HepG2 (cell line): ENCODE data around the gene PKP3. TPM values are rescaled to one million over a fixed set of nuclear protein-coding genes. Genes with fewer than 3 reads are reported as not detected.

ENCODE experiments used
- CREBL2 ChIP-seq: sonication (generic); formaldehyde crosslinking; IDR thresholded peaks from 2 replicates; pipeline ENCODE4 v1.8.1; 2023; ENCODE audit warnings: missing genetic modification reagents, mild to moderate bottlenecking, borderline replicate concordance
- CREM ChIP-seq, 2 experiments: sonication (generic) in 1 of 2; formaldehyde crosslinking in 1 of 2; IDR thresholded peaks; 2 replicates each; pipeline versions ENCODE4 v1.4.0 to v1.6.1; 2016 to 2020; ENCODE audit warnings: antibody characterized with exemption in 1 of 2, mild to moderate bottlenecking in 1 of 2, missing genetic modification reagents in 1 of 2
- EHMT2 ChIP-seq: fragments of 200-600 bp; sonication (generic); IDR thresholded peaks from 2 replicates; pipeline ENCODE4 v1.7.0; 2017; ENCODE audit warnings: antibody characterized with exemption, low read depth, low read length, borderline replicate concordance
- FOSL2 ChIP-seq: sonication (generic); formaldehyde crosslinking; IDR thresholded peaks from 2 replicates; pipeline ENCODE4 v1.4.0; 2020; ENCODE audit warnings: missing genetic modification reagents
- FOXJ3 ChIP-seq: sonication (generic); formaldehyde crosslinking; IDR thresholded peaks from 2 replicates; pipeline ENCODE4 v1.4.0; 2020; ENCODE audit warnings: missing genetic modification reagents, mild to moderate bottlenecking, borderline replicate concordance
- FOXO1 ChIP-seq: sonication (generic); formaldehyde crosslinking; IDR thresholded peaks from 2 replicates; pipeline ENCODE4 v1.4.0; 2020; ENCODE audit warnings: missing genetic modification reagents
- GPN1 ChIP-seq: sonication (generic); formaldehyde crosslinking; IDR thresholded peaks from 2 replicates; pipeline ENCODE4 v1.5.1; 2020; ENCODE audit warnings: missing genetic modification reagents, borderline replicate concordance
- IRF1 ChIP-seq: sonication (generic); formaldehyde crosslinking; IDR thresholded peaks from 2 replicates; pipeline ENCODE4 v1.4.0; 2020; ENCODE audit warnings: low read depth, mild to moderate bottlenecking, missing genetic modification reagents
- IRF9 ChIP-seq: sonication (generic); formaldehyde crosslinking; IDR thresholded peaks from 2 replicates; pipeline ENCODE4 v1.8.0; 2022; ENCODE audit warnings: missing genetic modification reagents, mild to moderate bottlenecking, borderline replicate concordance
- KMT2A ChIP-seq: sonication (generic); formaldehyde crosslinking; IDR thresholded peaks from 2 replicates; pipeline ENCODE4 v1.4.0; 2020; ENCODE audit warnings: missing genetic modification reagents
- KMT2B ChIP-seq: IDR thresholded peaks from 2 replicates; pipeline ENCODE4 v1.6.1; 2016; ENCODE audit warnings: missing genetic modification reagents, missing compliant biosample characterization
- MIXL1 ChIP-seq: IDR thresholded peaks from 2 replicates; pipeline ENCODE4 v1.6.1; 2016
- NFATC3 ChIP-seq: sonication (generic); formaldehyde crosslinking; IDR thresholded peaks from 2 replicates; pipeline ENCODE4 v1.5.1; 2020; ENCODE audit warnings: mild to moderate bottlenecking, missing genetic modification reagents
- ONECUT2 ChIP-seq: sonication (generic); formaldehyde crosslinking; IDR thresholded peaks from 2 replicates; pipeline ENCODE4 v1.4.0; 2020; ENCODE audit warnings: missing genetic modification reagents
- PHF5A ChIP-seq: IDR thresholded peaks from one replicate; pipeline ENCODE4 v1.6.1; 2018; ENCODE audit warnings: low read depth, missing genetic modification reagents; ENCODE audit not compliant: unreplicated experiment
- REL ChIP-seq: sonication (generic); formaldehyde crosslinking; conservative IDR thresholded peaks from 2 replicates; pipeline ENCODE4 v1.8.0; 2022; ENCODE audit warnings: mild to moderate bottlenecking, missing genetic modification reagents, moderate library complexity
- SNAPC2 ChIP-seq: sonication (generic); formaldehyde crosslinking; IDR thresholded peaks from 2 replicates; pipeline ENCODE4 v1.8.1; 2022; ENCODE audit warnings: mild to moderate bottlenecking, missing genetic modification reagents
- SP2 ChIP-seq: sonication (generic); formaldehyde crosslinking; IDR thresholded peaks from 2 replicates; pipeline ENCODE4 v1.5.1; 2020; ENCODE audit warnings: mild to moderate bottlenecking, missing genetic modification reagents
- TGIF2 ChIP-seq: IDR thresholded peaks from 2 replicates; pipeline ENCODE4 v1.6.1; 2016; ENCODE audit warnings: control low read depth, missing compliant biosample characterization
- ZBTB20 ChIP-seq: sonication (generic); formaldehyde crosslinking; IDR thresholded peaks from 2 replicates; pipeline ENCODE4 v1.8.1; 2023; ENCODE audit warnings: missing genetic modification reagents, low read depth, mild to moderate bottlenecking, borderline replicate concordance
- ZHX1 ChIP-seq: sonication (generic); formaldehyde crosslinking; IDR thresholded peaks from 2 replicates; pipeline ENCODE4 v1.8.1; 2022; ENCODE audit warnings: low read depth, mild to moderate bottlenecking, missing genetic modification reagents
- ZNF143 ChIP-seq: sonication (generic); formaldehyde crosslinking; IDR thresholded peaks from 2 replicates; pipeline ENCODE4 v1.4.0; 2020; ENCODE audit warnings: missing genetic modification reagents
- ZNF296 ChIP-seq: sonication (generic); formaldehyde crosslinking; conservative IDR thresholded peaks from 2 replicates; pipeline ENCODE4 v1.5.0; 2020; ENCODE audit warnings: mild to moderate bottlenecking, missing genetic modification reagents
- ZNF337 ChIP-seq: sonication (generic); formaldehyde crosslinking; IDR thresholded peaks from 2 replicates; pipeline ENCODE4 v1.5.1; 2020; ENCODE audit warnings: missing genetic modification reagents, low read depth, mild to moderate bottlenecking, borderline replicate concordance
- ZNF589 ChIP-seq: sonication (generic); formaldehyde crosslinking; conservative IDR thresholded peaks from 2 replicates; pipeline ENCODE4 v1.8.0; 2022; ENCODE audit warnings: mild to moderate bottlenecking, moderate library complexity, missing genetic modification reagents
- ZNF737 ChIP-seq: sonication (generic); formaldehyde crosslinking; IDR thresholded peaks from 2 replicates; pipeline ENCODE4 v1.5.0; 2020; ENCODE audit warnings: missing genetic modification reagents, mild to moderate bottlenecking, borderline replicate concordance
- polyA plus RNA-seq, 8 experiments: library from polyadenylated mRNA; depleted of rRNA in 3 of 8; stranded (reverse) in 7 of 8; unstranded in 1 of 8; fragments of >200 nt; fragmentation: Illumina TruSeq in 4 of 8; extraction: Trizol in 4 of 8; gene quantifications; 2 replicates each; pipeline versions ENCODE4 v1.2.1 to v1.2.3, GENCODE V29; 2011 to 2016; ENCODE audit warnings: low read depth in 4 of 8, missing spikeins in 1 of 8, mixed read lengths in 1 of 8; ENCODE audit not compliant: insufficient read depth in 1 of 8
- total RNA-seq, 5 experiments: library from RNA; depleted of rRNA; stranded (reverse); fragments of >200 nt; fragmentation: Illumina TruSeq; extraction: Trizol; gene quantifications; 2 replicates each; pipeline ENCODE4 v1.2.3, GENCODE V29; 2016; ENCODE audit warnings: low read depth in 1 of 5

Gene PKP3
- total and polyA plus RNA-seq, 2 of the 13 experiments (the other 11 are each of a cell fraction or from before 2014, with no cell fraction given), result 18.0 to 28.7 TPM

GRCh38 chr11:394034-394857 lies at the start of gene PKP3 (continued):
- TF ChIP-seq GPN1 (CRISPR knock-in tag) (no peak; the same call in 1 of the 2 replicates), FOSL2 (CRISPR knock-in tag) (peak; percentile 84), MIXL1 (CRISPR knock-in tag) (no peak), IRF9 (CRISPR knock-in tag) (no peak), ZNF143 (no peak), NFATC3 (CRISPR knock-in tag) (no peak), PHF5A (CRISPR knock-in tag) (peak; percentile 27), REL (no peak; the same call in 1 of the 2 replicates), ZHX1 (no peak), FOXJ3 (CRISPR knock-in tag) (no peak), CREBL2 (CRISPR knock-in tag) (no peak; the same call in 1 of the 2 replicates), ZNF337 (CRISPR knock-in tag) (no peak), IRF1 (no peak), SNAPC2 (CRISPR knock-in tag) (no peak; the same call in 1 of the 2 replicates), ZNF589 (CRISPR knock-in tag) (no peak), ZNF296 (CRISPR knock-in tag) (no peak; the same call in 1 of the 2 replicates), SP2 (CRISPR knock-in tag) (no peak), FOXO1 (no peak), TGIF2 (CRISPR knock-in tag) (no peak), ZNF737 (CRISPR knock-in tag) (no peak), KMT2A (peak; percentile 11; the same call in 1 of the 2 replicates), ZBTB20 (CRISPR knock-in tag) (no peak), EHMT2 (no peak), CREM (IDR thresholded peaks at IDR 0.05) (no peak), CREM (CRISPR knock-in tag; IDR thresholded peaks at IDR 0.05) (no peak), KMT2B (CRISPR knock-in tag) (no peak), ONECUT2 (CRISPR knock-in tag) (no peak)
